ENCODE data around the gene CILP2. TPM values are rescaled to one million over a fixed set of nuclear protein-coding genes. Genes with fewer than 3 reads are reported as not detected.

CILP2 gene
- total and polyA plus RNA-seq, 2 of the 8 experiments (the other 6 are each of a cell fraction or from before 2014, with no cell fraction given): 4.4 to 5.8 TPM

DNA sequence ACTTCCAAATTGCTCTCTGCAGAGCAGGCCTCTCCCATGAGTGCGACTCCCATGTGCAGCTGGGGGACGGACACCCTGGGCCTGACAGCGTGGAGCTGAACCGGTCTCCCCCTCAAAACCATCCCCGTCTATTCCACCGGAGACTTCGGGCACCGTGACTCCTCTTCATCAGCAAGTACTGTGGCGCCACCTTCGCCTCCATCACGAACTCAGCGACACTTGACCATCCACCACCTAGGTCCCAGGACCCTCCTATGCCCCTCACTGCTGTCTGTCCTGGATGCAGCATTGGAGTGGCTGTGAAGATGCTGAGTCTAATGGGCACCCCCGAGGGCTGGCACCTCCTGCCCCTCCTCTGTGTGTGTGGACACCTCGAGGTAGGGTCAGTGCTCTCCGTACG is 20.6 kb downstream of the CILP2 start:
- Histone ChIP-seq H4K5ac (ENCODE audit: insufficient read length, low read depth, low read length) (no peak overlapping the region), H3K23ac (ENCODE audit: insufficient read length) (no peak overlapping the region), H2BK120ac (replicated peaks; ENCODE audit: low read depth, low read length) (no peak overlapping the region), H3K23me2 (ENCODE audit: low read depth, low read length) (no peaks in the 10 kb centered on the region), H3K4ac (replicated peaks; ENCODE audit: insufficient read length, low read depth, low read length) (no peak overlapping the region), H3K9me3 (ENCODE audit: insufficient read depth in 2 of 2, low read depth in 1 of 2, low read length in 1 of 2) (no peaks in the 10 kb centered on the region), H2BK5ac (ENCODE audit: low read depth, low read length) (peak overlapping the region; percentile 40; the same call in 1 of the 2 replicates), H2BK15ac (ENCODE audit: low read length) (no peak overlapping the region), H3K79me1 (ENCODE audit: low read depth, low read length) (0 out of 2 replicates have a peak, but pooled peaks cover 2% of the 10 kb centered on the region), H2BK12ac (ENCODE audit: low read depth, low read length) (no peak overlapping the region), H3K9ac (replicated peaks in 1 of 4; ENCODE audit: extremely low read depth in 1 of 4, low read depth in 3 of 4, low read length in 3 of 4) (no peak overlapping the region), H3K4me3 (ENCODE audit: extremely low read depth in 1 of 4, insufficient read depth in 2 of 4, low read depth in 3 of 4, low read length in 4 of 4) (no peak overlapping the region), H2AK5ac (ENCODE audit: low read depth, low read length) (no peak overlapping the region), H3K27me3 (replicated peaks in 1 of 4; ENCODE audit: control insufficient read depth in 3 of 4, extremely low read depth in 1 of 4, insufficient read depth in 3 of 4, low read length in 3 of 4) (no peaks in the 10 kb centered on the region), H4K8ac (ENCODE audit: extremely low read depth, insufficient read depth, low read length) (no peak overlapping the region), H3K4me1 (replicated peaks in 1 of 4; ENCODE audit: control insufficient read depth in 3 of 4, insufficient read depth in 4 of 4, low read length in 3 of 4) (peaks cover 0 to 4% (median 0%) of the 10 kb centered on the region in 4 experiments; a peak in 2 of 7 replicates), H3K27ac (ENCODE audit: low read depth, low read length) (no peak overlapping the region), H3K4me2 (ENCODE audit: insufficient read depth in 1 of 2, low read depth in 2 of 2, low read length in 2 of 2) (no peak overlapping the region), H3K79me2 (ENCODE audit: control insufficient read depth in 1 of 2, insufficient read depth in 2 of 2, low read length in 2 of 2) (no peaks in the 10 kb centered on the region), H3K36me3 (ENCODE audit: control insufficient read depth in 2 of 4, insufficient read depth in 4 of 4, low read length in 3 of 4) (no peaks in the 10 kb centered on the region), H4K91ac (replicated peaks; ENCODE audit: insufficient read length, low read length) (no peak overlapping the region), H3K56ac (replicated peaks; ENCODE audit: insufficient read length, low read depth, low read length) (no peak overlapping the region), H3K18ac (ENCODE audit: extremely low read depth, low read length) (no peak overlapping the region), H2AFZ (ENCODE audit: low read length) (no peak overlapping the region), H4K20me1 (replicated peaks in 1 of 2; ENCODE audit: control insufficient read depth in 1 of 2, insufficient read depth in 2 of 2, low read length in 2 of 2) (no peaks in the 10 kb centered on the region), H3K14ac (ENCODE audit: insufficient read length) (no peak overlapping the region), H2BK20ac (ENCODE audit: low read length) (no peak overlapping the region)
- DNase-seq (ENCODE audit: low read depth in 1 of 2, low spot score in 2 of 2) (no peak), FAIRE-seq (no peak)
- TF ChIP-seq TCF12 (IDR thresholded peaks at IDR 0.05; ENCODE audit: low read depth, low read length): no peak
- TF ChIP-seq SIN3A (conservative IDR thresholded peaks at IDR 0.05 in 1 of 2, IDR thresholded peaks at IDR 0.05 in 1 of 2; ENCODE audit: low read depth in 1 of 2, low read length in 2 of 2): no peak
- no peak for TF ChIP-seq BCL11A (IDR thresholded peaks at IDR 0.05; ENCODE audit: low read depth in 2 of 2, low read length in 2 of 2)
- no peak for TF ChIP-seq ATF2 (IDR thresholded peaks at IDR 0.05; ENCODE audit: low read length)
- TF ChIP-seq SRF (IDR thresholded peaks at IDR 0.05; ENCODE audit: low read depth, low read length): no peak
- no peak for TF ChIP-seq EGR1 (IDR thresholded peaks at IDR 0.05; ENCODE audit: borderline replicate concordance, low read depth, low read length)
- TF ChIP-seq KDM1A (IDR thresholded peaks at IDR 0.05; ENCODE audit: borderline replicate concordance, low read length): no peak
- TF ChIP-seq BACH1 (IDR thresholded peaks at IDR 0.05; ENCODE audit: low read length): no peak
- CTCF ChIA-PET (ENCODE audit: partially characterized antibody): interaction anchor here (0.6 to 20.0 kb wide), 11 partner anchors 9 to 197 kb away, joined by 3 to 223 read pairs (median 4); no protein-coding TSS in a partner anchor
- POLR2A ChIA-PET (ENCODE audit: partially characterized antibody): no interaction called here
- 87% methylated on average over 16 of the region's 16 CpGs; no CpG with 5 or more reads in 1 of the 2 experiments for WGBS, 2 experiments (ENCODE audit: extremely low coverage in 1 of 2, insufficient coverage in 1 of 2, insufficient read length in 1 of 2, insufficient replicate concordance in 2 of 2, low coverage in 1 of 2, low lambda C conversion rate in 2 of 2, missing lambda C conversion rate in 1 of 2)

Data from H1 (cell line).